HuH-7.5 (cell line): ENCODE results near the gene DYNC1I2.

ENCODE experiments used
- DNase-seq: peaks from one replicate; pipeline ENCODE4 v3.0.0; 2011; ENCODE audit warnings: low spot score

The DYNC1I2 gene

GRCh38 chr2:171687287-171688128 lies at the start of gene DYNC1I2:
Gene DYNC1I2, plus strand, starts transcription at chr2:171687469. Its CDS starts 2,687 bp downstream, at chr2:171690156.
- DNase-seq, result peak; percentile 68

GRCh38 chr2:171651667-171652415 lies 35.4 kb upstream of the DYNC1I2 start:
- no peak for DNase-seq

- no peak for DNase-seq
Measured at GRCh38 chr2:171652416-171652785, 34.9 kb upstream of the DYNC1I2 start.

GRCh38 chr2:171655586-171655985 lies 31.7 kb upstream of the DYNC1I2 start:
- DNase-seq, result no peak

GRCh38 chr2:171667041-171667440 lies 20.2 kb upstream of the DYNC1I2 start:
- DNase-seq, result no peak

GRCh38 chr2:171668183-171668582 lies 19.1 kb upstream of the DYNC1I2 start:
- DNase-seq, result no peak

- no peak for DNase-seq
Measured at GRCh38 chr2:171669121-171669520, 18.1 kb upstream of the DYNC1I2 start.

GRCh38 chr2:171670655-171671054 lies 16.6 kb upstream of the DYNC1I2 start:
- no peak for DNase-seq

GRCh38 chr2:171671867-171672266 lies 15.4 kb upstream of the DYNC1I2 start:
- DNase-seq, result no peak

GRCh38 chr2:171673905-171674304 lies 13.4 kb upstream of the DYNC1I2 start:
- DNase-seq, result no peak

- DNase-seq, result no peak
Measured at GRCh38 chr2:171675810-171676345, 11.4 kb upstream of the DYNC1I2 start.

GRCh38 chr2:171678619-171679018 lies 8.7 kb upstream of the DYNC1I2 start:
- no peak for DNase-seq

GRCh38 chr2:171688129-171688465 lies 828 bp downstream of the DYNC1I2 start:
- DNase-seq, result peak; percentile 13

- DNase-seq, result no peak
Measured at GRCh38 chr2:171692331-171692730, 5.1 kb downstream of the DYNC1I2 start.

- DNase-seq, result no peak
Measured at GRCh38 chr2:171702781-171703556, 15.7 kb downstream of the DYNC1I2 start.

- peak; percentile 10 for DNase-seq
Measured at GRCh38 chr2:171703574-171704347, 16.5 kb downstream of the DYNC1I2 start.

GRCh38 chr2:171706152-171706803 lies 19.0 kb downstream of the DYNC1I2 start:
- no peak for DNase-seq

GRCh38 chr2:171707752-171708151 lies 20.5 kb downstream of the DYNC1I2 start:
- DNase-seq, result no peak

GRCh38 chr2:171709011-171709685 lies 21.9 kb downstream of the DYNC1I2 start:
- no peak for DNase-seq

GRCh38 chr2:171711351-171711750 lies 24.1 kb downstream of the DYNC1I2 start:
- no peak for DNase-seq
